ENCODE measurements around the gene ANKRD63. TPM values are rescaled to one million over a fixed set of nuclear protein-coding genes. Genes with fewer than 3 reads are reported as not detected.

The ANKRD63 gene
- total RNA-seq, 1 experiment from 2014 or later = not detected

- no peaks in the 10 kb centered on the region for H3K27me3 Mint-ChIP-seq (ENCODE audit: insufficient read depth, unreplicated experiment)
- intact Hi-C loops (cut with micrococcal nuclease) = no loop called here
- no peak for TF ChIP-seq CTCF (IDR thresholded peaks at IDR 0.05; ENCODE audit: unreplicated experiment)
- no peak overlapping the region for H3K27ac Mint-ChIP-seq (ENCODE audit: low read depth, unreplicated experiment)
- H3K9me3 Mint-ChIP-seq (ENCODE audit: unreplicated experiment) = no peaks in the 10 kb centered on the region
- peaks cover 41% of the 10 kb centered on the region for H3K4me1 Mint-ChIP-seq (ENCODE audit: insufficient read depth, unreplicated experiment)
- POLR2A ChIA-PET = interaction anchor here (0.7 to 5.7 kb wide), 4 partner anchors 11 to 54 kb away, joined by 3 to 62 read pairs (median 4); partner anchors contain the start of genes CCDC9B and KNSTRN
- DNase-seq (ENCODE audit: unreplicated experiment) = no peak
- no TSS peak for BruUV-seq (replicated peaks)
- H3K36me3 Mint-ChIP-seq (ENCODE audit: insufficient read depth, unreplicated experiment) = peaks cover 19% of the 10 kb centered on the region
- CTCF ChIA-PET = interaction anchor here (0.6 to 7.5 kb wide), 9 partner anchors 8 to 54 kb away, joined by 3 to 105 read pairs (median 4); partner anchors contain the start of gene CCDC9B
- H3K4me3 Mint-ChIP-seq (ENCODE audit: unreplicated experiment) = no peak overlapping the region
These were observed 45.3 kb upstream of the ANKRD63 start for GRCh38 chr15:40328176-40328575.

- Mint-ChIP-seq H3K27me3 (ENCODE audit: insufficient read depth, unreplicated experiment) (no peaks in the 10 kb centered on the region), H3K9me3 (ENCODE audit: unreplicated experiment) (no peaks in the 10 kb centered on the region), H3K27ac (ENCODE audit: low read depth, unreplicated experiment) (no peak overlapping the region), H3K4me3 (ENCODE audit: unreplicated experiment) (no peak overlapping the region), H3K4me1 (ENCODE audit: insufficient read depth, unreplicated experiment) (peaks cover 38% of the 10 kb centered on the region), H3K36me3 (ENCODE audit: insufficient read depth, unreplicated experiment) (peaks cover 19% of the 10 kb centered on the region)
- intact Hi-C loops (cut with micrococcal nuclease) = no loop called here
- DNase-seq (ENCODE audit: unreplicated experiment) = no peak
- TF ChIP-seq CTCF (IDR thresholded peaks at IDR 0.05; ENCODE audit: unreplicated experiment) = no peak
- ChIA-PET POLR2A (interaction anchor here (5.7 kb wide), 1 partner anchor 12 kb away, joined by 62 read pairs; the partner anchor contains the start of gene CCDC9B), CTCF (interaction anchor here (0.6 to 7.5 kb wide), 14 partner anchors 7 to 110 kb away, joined by 3 to 105 read pairs (median 4); partner anchors contain the start of gene CCDC9B)
- no TSS peak for BruUV-seq (replicated peaks)
These were observed 44.6 kb upstream of the ANKRD63 start for GRCh38 chr15:40327457-40327856.

- intact Hi-C loops (cut with micrococcal nuclease) = no loop called here
- no peaks in the 10 kb centered on the region for H3K9me3 Mint-ChIP-seq (ENCODE audit: unreplicated experiment)
- ChIA-PET POLR2A (interaction anchor here (0.6 to 5.7 kb wide), 5 partner anchors 12 to 239 kb away, joined by 3 to 62 read pairs (median 3); partner anchors contain the start of genes CCDC9B and KNSTRN), CTCF (interaction anchor here (0.5 to 7.5 kb wide), 6 partner anchors 13 to 100 kb away, joined by 3 to 105 read pairs (median 8); partner anchors contain the start of gene CCDC9B)
- H3K4me1 Mint-ChIP-seq (ENCODE audit: insufficient read depth, unreplicated experiment) = peaks cover 41% of the 10 kb centered on the region
- no peaks in the 10 kb centered on the region for H3K27me3 Mint-ChIP-seq (ENCODE audit: insufficient read depth, unreplicated experiment)
- peaks cover 14% of the 10 kb centered on the region for H3K36me3 Mint-ChIP-seq (ENCODE audit: insufficient read depth, unreplicated experiment)
- no peak for DNase-seq (ENCODE audit: unreplicated experiment)
- no peak overlapping the region for H3K4me3 Mint-ChIP-seq (ENCODE audit: unreplicated experiment)
- TF ChIP-seq CTCF (IDR thresholded peaks at IDR 0.05; ENCODE audit: unreplicated experiment) = no peak
- BruUV-seq (replicated peaks) = no TSS peak
- H3K27ac Mint-ChIP-seq (ENCODE audit: low read depth, unreplicated experiment) = no peak overlapping the region
These were observed 42.8 kb upstream of the ANKRD63 start for GRCh38 chr15:40325700-40326099.

- no peaks in the 10 kb centered on the region for H3K9me3 Mint-ChIP-seq (ENCODE audit: unreplicated experiment)
- no peak for DNase-seq (ENCODE audit: unreplicated experiment)
- BruUV-seq (replicated peaks) = no TSS peak
- POLR2A ChIA-PET = interaction anchor here (0.6 to 5.7 kb wide), 6 partner anchors 11 to 244 kb away, joined by 3 to 62 read pairs (median 3); partner anchors contain the start of genes CCDC9B, KNSTRN and RPUSD2
- CTCF ChIA-PET = interaction anchor here (0.6 to 7.5 kb wide), 7 partner anchors 13 to 97 kb away, joined by 3 to 105 read pairs (median 6); partner anchors contain the start of gene CCDC9B
- no peak overlapping the region for H3K27ac Mint-ChIP-seq (ENCODE audit: low read depth, unreplicated experiment)
- TF ChIP-seq CTCF (IDR thresholded peaks at IDR 0.05; ENCODE audit: unreplicated experiment) = no peak
- peak overlapping the region; percentile 69 for H3K4me3 Mint-ChIP-seq (ENCODE audit: unreplicated experiment)
- intact Hi-C loops (cut with micrococcal nuclease) = no loop called here
- no peaks in the 10 kb centered on the region for H3K27me3 Mint-ChIP-seq (ENCODE audit: insufficient read depth, unreplicated experiment)
- H3K4me1 Mint-ChIP-seq (ENCODE audit: insufficient read depth, unreplicated experiment) = peaks cover 38% of the 10 kb centered on the region
- H3K36me3 Mint-ChIP-seq (ENCODE audit: insufficient read depth, unreplicated experiment) = peaks cover 14% of the 10 kb centered on the region
These were observed 42.3 kb upstream of the ANKRD63 start for GRCh38 chr15:40325188-40325587.
